Stimulated activated CD4-positive, alpha-beta T cell treated with anti-CD3 and anti-CD28 coated beads, Interleukin-12 subunit alpha, Interleukin-12 subunit beta, amount 100 ng/mL, for 48 hours (primary cell): ENCODE results near the gene SUCLG1.
"Not testable (repeated sequence)": the region's sequence is repeated elsewhere in the genome, so short reads cannot be mapped to it uniquely, and the experiment has no call there.

Experiments
- DNase-seq, 3 donors: peaks; one replicate each; pipeline ENCODE4 v3.0.0-alpha.2; 2020; ENCODE audit warnings: low read depth in 2 of 3, low spot score in 1 of 3

The SUCLG1 gene

DNA sequence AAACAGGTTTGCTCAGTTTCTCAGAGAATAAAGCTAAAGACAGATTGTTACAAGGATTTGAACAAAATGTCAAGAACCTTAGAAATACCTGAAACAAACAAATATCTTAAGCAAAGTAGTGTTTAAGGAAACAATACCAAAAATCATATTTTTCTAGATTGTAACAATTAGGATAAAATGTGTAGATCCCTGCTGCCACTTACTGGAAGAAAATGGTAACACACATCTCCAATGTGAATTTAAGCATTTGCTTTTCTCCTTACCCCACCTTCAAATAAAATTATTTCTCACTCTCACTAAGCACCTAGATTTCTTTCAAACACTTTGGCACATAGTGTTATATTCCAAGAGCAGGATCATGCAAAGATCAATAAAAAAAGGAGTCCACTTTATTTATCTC lies 34.9 kb downstream of the SUCLG1 start:
- DNase-seq = no peak

DNA sequence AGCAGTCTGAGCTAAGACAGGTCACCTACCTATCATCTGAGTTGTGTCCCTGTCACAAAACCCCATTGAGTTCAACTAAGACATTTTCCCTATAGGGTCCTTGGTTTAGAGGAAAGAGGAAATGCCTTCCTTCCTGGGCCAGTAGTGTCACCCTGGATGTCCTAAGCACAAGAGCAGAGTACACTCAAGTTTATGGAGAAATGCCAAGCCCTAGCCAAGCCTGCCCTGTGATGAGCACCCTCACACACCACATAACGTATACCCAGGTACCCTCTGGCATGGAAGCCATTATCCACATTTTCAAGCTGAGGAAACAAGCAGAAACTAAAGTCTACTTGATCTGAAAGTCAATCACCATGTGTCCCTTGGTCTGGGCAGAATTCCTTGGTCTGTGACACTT lies 37.3 kb downstream of the SUCLG1 start:
- no peak for DNase-seq

DNA sequence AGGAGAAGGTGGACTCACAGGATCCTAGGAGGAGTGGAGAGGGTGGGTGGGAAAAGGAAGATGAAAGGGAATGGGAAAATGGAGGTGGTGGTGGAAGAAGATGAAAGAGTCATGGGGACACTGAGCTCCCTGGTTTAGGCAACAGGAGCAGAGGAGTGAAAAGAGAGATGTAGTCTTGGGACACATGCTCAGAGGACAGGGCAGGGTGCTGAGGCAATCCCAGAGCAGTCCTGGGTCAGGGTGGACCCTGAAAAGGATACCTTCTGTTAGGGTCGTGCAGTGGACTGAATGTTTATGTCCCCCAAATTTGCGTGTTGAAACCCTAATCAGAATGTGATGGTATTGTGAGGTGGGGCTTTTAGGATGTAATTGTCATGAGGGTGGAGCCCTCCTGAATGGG lies 37.9 kb downstream of the SUCLG1 start:
- no peak for DNase-seq

DNA sequence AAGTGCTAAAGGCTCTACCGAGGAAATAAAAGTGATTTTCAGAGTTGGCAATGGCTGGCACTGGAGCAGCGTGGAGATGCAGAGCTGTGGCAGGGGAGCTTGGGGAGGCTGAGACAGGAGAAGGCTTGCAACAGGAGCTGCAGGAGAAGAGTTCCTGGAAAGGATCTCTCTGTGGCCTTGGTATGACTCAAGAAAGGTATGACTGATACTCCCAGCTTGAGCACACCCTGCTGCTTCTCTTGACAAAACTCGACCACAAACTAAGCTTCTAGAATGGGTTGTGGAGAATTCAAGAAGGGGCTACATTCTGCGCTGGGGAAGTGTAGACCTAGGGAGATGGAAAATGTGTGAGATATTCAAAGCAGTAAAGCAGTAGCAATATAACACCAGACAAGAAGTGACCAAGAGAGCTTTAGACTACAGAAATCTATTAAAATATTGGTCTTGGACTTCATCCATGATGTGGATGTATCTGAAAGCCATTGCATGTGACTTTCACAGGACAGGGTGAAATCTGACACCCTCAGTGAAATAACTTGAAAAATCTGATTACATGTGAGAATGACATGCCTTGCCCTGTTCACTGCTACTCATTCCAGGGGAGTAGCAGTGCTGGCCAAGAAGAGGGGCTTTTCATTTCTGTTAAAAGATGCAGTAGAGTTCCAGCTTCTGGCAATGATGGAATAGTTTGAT lies 41.5 kb downstream of the SUCLG1 start:
- no peak for DNase-seq

DNA sequence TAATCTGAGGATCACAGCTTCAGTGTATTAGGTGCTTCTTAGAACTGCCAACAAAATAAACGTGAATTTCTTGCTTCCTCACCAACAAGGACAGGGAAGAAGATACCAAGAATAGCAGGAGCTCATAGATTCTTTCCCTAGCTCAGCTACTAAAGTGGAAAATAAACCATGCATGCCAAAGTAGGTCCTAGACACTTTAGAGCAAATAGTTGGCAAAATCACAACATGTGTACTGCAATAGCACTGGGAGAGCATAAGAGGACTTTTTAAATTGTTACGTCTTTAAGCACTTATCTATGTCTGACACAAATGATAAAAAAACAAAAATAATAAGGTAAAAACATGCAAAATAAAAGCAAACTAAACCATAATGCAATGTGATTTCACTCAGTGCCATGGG lies 49.5 kb downstream of the SUCLG1 start:
- no peak for DNase-seq

DNA sequence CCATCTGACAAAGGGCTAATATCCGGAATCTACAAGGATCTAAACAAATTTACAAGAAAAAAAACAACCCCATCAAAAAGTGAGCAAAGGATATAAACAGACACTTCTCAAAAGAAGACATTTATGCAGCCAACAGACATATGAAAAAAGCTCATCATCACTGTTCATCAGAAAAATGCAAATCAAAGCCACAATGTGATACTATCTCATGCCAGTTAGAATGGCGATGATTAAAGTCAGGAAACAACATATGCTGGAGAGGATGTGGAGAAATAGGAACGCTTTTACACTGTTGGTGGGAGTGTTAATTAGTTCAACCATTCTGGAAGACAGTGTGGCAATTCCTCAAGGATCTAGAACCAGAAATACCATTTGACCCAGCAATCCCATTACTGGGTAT lies 57.0 kb downstream of the SUCLG1 start:
- DNase-seq = not testable (repeated sequence)

DNA sequence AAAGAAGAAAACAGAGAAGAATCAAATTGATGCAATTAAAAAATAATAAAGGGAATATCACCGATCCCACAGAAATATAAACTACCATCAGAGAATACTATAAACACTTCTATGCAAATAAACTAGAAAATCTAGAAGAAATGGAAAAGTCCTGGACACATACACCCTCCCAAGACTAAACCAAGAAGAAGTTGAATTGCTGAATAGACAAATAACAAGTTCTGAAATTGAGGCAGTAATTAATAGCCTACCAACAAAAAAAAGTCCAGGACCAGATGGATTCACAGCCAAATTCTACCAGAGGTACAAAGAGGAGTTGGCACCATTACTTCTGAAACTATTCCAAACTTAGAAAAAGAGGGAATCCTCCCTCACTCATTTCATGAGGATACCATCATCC lies 59.2 kb downstream of the SUCLG1 start:
- not testable (repeated sequence) for DNase-seq

DNA sequence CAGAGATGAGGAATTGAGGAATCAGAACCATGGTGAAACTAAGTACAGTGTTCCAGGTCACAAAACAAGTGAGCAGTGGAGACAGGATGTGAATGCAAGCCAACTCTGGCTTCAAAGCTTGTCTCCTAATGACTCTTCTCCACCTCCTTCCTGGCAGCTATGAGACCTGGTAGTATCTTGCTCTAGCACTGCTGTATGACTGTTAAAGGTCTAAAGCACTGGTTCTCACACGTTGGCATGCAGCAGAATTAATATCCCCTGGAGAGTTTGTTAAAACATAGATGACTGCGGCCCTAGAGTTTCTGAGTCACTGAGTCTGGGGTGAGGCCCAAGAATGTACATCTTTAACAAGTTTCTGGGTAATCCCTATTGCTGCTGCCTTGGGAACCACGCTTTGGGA lies 63.3 kb downstream of the SUCLG1 start:
- no peak for DNase-seq

DNA sequence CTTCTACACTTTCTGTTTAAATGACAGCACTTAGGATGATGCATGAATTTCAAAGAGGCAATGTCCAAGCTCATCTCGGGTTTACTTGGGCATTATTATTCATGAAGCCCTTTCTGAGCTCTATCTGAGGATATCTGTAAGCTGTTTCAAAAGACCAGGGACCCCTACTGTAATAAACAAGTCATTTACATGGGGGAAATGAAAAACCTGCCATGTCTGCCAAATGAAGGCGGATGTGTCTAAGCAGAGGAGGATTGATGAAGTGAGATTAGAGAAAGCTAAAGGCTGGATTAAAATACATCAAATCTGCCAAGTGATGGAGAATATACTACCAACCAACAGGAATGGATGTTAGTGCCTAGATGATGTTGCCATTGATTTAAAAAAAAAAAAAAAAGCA lies 64.5 kb downstream of the SUCLG1 start:
- no peak for DNase-seq

DNA sequence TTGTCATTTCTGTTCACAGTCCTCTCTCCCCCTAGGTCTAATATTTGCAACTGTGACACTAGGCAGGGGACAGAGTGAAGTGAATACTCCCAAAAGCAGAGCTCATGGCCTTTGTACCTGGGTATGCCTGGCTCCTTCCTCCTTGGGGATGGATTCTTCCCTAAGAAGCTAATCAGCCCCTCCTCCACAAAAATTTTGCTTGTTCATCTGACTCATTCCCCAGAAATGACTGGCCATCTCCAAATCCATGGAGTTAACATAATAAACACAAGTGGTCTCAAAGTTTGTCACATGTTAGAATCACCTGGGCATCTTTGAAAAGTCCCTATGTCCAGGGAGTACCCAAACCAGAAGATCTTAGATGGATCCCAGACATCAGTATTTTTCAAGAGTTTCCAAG lies 65.3 kb downstream of the SUCLG1 start:
- DNase-seq = no peak

DNA sequence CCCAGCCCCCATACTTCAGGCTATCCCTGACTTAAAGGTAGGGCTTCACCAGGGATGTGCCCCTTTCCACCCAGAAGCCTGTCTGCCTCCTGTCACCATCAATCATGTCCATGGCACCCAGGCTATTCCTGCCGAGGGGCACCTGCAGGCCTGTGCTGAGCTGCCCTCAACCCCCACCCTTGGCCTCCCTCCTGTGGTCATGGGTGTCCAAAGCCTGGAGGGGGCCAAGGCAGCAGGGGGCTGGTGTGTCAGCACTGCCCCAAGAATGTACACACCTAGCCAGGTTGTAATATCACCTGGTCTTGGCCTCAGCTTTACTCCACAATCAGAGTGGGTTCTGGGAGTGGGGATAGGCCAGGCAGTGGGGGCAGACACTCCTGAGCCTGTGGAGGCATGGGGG lies 69.3 kb downstream of the SUCLG1 start:
- no peak for DNase-seq

DNA sequence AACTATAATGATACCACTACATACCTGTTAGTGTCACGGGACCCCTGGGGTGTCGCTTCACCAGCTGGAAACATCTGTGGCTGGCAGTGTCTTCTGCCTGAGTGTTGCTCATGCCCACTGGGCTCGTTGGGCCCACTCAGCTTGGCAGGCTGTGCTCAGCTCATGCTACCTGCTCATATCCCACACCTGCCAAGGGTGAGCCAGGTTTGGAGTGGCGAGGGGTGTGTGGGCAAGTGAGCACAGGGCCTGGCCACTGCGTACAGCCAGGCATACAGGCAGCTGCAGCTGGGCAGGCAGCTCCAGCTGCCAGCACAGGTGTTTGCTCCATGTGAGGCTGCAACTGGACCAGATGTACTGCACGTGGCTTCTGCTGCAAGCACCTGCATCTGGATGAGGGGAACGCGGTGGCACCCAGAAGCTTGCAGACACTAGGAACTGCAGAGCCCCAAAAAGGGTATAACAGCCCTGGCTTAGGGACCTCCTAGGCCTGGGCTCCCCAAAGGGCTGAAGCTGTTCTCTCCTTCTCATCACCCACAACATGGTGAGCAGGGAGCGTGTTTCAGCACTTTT lies 70.1 kb downstream of the SUCLG1 start:
- no peak for DNase-seq

DNA sequence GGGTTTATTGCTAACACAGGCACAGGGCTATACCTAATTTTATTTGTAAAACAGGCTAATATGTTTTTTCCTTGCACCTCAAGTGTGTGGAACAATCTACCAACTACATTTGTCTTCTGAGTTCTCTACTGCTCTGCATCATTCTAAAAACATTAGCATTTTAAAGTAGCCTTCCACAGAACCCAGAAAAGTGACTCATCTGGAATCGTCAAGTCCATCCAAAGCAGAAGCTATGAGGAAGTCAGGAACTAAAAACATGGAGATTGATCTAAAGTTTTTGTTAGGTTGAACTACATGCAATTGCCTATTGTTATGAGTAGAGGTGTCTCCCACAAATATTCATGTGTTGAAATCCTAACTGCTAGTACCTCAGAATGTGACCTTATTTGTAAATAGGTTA lies 70.9 kb downstream of the SUCLG1 start:
- no peak for DNase-seq

DNA sequence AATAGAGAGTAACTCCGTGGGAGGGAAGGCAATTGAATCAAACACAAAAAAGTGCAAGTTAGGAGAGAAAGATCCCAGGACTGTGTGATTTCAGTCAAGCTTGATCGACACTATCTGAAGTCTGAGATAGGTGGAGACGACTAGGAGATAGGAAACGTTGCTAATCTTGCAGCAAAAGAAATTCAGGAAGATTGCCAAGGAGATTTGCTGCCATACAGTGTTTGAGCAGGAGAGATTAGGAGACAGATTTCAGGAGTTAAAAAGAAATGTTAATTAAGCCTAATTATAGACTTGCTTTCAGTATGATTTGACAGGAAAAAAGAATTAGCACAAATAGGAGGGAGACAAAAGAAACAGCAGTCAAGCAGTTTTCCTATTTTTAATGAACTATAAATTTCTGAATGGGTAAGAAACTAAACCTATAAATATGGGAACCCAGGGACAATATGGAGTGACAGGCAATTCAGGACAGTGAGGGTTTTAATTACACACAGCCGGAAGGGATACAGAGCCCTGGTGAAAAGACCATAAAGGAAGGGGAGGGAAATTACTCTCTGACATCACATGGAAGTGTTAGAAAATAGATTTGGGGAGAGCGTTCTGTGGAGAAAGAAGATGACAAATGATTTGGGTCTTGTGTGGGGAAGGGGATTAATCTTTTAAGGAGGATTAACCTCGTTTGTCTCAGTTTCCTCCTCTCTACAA lies 72.6 kb downstream of the SUCLG1 start:
- DNase-seq = no peak

DNA sequence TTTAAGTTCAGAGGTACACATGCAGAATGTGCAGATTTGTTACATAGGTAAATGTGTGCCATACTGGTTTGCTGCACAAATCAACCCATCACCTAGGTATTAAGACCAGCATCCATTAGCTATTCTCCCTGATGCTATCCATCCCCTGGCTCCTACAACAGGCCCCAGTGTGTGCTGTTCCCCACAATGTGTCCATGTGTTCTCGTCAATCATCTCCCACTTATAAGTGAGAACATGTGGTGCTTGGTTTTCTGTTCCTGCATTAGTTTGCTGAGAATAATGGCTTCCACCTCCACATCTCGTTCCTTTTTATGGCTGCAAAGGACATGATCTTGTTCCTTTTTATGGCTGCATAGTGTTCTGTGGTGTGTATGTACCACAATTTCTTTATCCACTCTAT lies 75.8 kb downstream of the SUCLG1 start:
- DNase-seq = no peak

DNA sequence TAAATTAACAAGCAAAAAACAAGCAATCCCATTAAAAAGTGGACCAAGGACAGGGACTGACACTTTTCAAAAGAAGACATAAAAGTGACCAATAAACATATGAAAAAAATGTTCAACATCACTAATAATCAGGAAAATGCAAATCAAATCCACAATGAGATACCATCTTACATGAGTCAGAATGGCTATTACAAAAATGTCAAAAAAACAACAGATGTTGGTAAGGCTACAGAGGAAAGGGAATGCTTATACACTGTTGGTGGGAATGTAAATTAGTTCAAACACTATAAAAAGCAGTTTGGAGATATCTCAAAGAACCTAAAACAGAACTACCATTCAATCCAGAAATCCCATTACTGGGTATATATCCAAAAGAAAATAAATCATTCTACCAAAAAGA lies 78.2 kb downstream of the SUCLG1 start:
- no peak for DNase-seq

DNA sequence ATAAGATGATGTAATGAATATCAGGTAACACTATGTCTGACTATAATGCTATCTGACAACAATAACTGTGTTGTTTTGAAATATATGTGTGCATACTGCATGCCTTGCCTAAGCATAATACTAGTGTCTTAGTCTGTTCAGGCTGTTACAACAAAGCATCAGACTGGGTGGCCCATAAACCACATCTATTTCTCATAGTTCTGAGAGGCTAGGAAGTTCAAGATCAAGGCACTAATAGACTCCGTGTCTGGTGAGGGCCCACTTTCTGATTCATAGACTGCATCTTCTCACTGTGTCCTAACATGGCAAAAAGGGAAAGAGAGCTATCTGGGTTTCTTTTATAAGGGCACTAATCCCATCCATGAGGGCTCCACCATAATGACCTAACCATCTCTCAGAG lies 80.1 kb downstream of the SUCLG1 start:
- no peak for DNase-seq

DNA sequence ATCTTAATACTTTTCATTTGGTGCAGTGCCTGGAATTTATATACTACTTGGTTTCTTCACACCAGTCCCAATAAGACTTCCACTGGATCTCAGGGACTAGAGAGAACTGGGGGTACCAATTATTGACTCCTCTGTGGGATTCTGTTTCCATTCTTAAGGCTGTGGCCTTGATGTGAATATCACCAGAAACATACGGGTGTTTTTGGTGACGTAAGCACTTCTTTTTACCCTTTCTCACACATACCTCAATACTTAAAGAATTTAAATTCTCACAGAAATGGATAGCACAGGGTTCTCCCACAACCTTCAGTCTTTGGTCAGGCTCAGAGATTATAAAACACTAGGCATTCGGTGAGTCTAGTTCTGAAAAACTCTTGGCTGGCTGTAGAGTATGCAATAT lies 84.1 kb downstream of the SUCLG1 start:
- DNase-seq = no peak

DNA sequence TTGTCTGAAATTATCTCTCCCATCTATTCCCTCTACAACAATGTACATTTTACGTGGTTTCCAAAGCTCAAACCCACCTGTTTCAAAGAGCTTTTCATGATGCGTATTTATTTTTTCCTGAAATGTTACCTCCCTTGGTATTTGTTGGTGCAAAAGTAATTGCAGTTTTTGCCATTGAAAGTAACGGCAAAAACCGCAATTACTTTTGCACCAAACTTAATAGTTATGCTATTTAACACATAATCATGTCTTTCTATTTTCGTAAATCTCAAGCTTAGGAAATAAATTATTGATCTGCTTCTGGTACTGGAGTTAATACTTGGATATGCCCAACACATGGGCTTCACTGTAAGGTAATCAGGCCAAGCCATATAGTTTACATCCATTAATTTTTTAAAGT lies 85.2 kb downstream of the SUCLG1 start:
- DNase-seq = no peak
